Measurements from ENCODE around the gene ABLIM1. TPM values are rescaled to one million over a fixed set of nuclear protein-coding genes. Genes with fewer than 3 reads are reported as not detected.
A peak's percentile ranks its signal among the peaks of the same experiment; 100 is the strongest.

Gene ABLIM1
- polyA plus RNA-seq, 3 donors: 0.33 to 0.91 (median 0.57) TPM

DNA sequence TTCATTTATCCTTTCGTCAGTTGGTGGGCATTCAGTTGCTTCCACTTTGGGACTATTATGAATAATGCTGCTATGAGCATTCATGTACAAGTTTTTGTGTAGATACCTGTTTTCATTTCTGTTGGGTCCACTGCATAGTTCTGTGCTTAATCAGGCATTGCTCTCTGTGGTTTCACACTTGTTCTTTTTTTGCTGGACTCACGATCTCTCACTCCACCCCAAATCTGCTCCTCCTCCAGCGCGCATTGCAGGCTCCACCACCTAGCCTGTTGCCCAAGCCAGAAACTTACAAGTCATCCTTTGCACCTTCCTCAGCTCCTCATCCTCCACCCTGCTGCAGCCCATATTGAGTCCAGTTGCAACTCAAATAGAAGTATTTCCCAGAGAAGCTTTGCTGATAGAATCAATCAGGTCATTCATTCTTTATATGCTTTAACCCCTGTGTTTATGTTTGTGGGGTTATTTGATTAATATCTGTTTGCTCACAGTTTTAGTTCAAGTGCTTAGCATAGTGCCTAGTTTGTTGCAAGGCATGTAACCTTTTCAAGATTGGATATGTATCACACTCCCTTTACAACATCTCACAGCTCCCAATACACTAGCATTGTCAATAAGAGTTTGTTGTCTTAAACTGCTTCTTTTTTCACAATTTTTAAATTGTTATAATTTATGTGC lies 237.1 kb downstream of the ABLIM1 start:
- H3K9me3 Mint-ChIP-seq: peaks cover 0 to 3% (median 1%) of the 10 kb centered on the region in 7 donors
- H3K9me3 ChIP-seq (replicated peaks in 1 of 2; ENCODE audit: control insufficient read depth in 1 of 2, insufficient read depth in 1 of 2, low read length in 2 of 2): no peaks in the 10 kb centered on the region
- intact Hi-C loops (cut with micrococcal nuclease): no loop called here
- 83% methylated on average over 3 of the region's 4 CpGs for WGBS (ENCODE audit: insufficient coverage)
- no peaks in the 10 kb centered on the region for H3K4me1 ChIP-seq (ENCODE audit: control insufficient read depth in 1 of 2, insufficient read depth in 2 of 2, low read length in 2 of 2)
- no peak overlapping the region for H3K4me3 Mint-ChIP-seq
- no peaks in the 10 kb centered on the region for H4K20me1 ChIP-seq (ENCODE audit: insufficient read depth, low read length)
- H3K27me3 ChIP-seq (ENCODE audit: control insufficient read depth in 2 of 2, insufficient read depth in 2 of 2, low read length in 2 of 2): no peaks in the 10 kb centered on the region
- no peaks in the 10 kb centered on the region for H3K36me3 Mint-ChIP-seq
- no peaks in the 10 kb centered on the region for H3K36me3 ChIP-seq (replicated peaks in 1 of 2; ENCODE audit: control insufficient read depth in 1 of 2, insufficient read depth in 2 of 2, low read length in 2 of 2)
- DNase-seq: no peak
- H3K27ac ChIP-seq (ENCODE audit: low read depth in 1 of 2, low read length in 2 of 2): no peak overlapping the region
- no peak overlapping the region for H3K9ac ChIP-seq (ENCODE audit: insufficient read depth, low read length, poor library complexity, severe bottlenecking)
- peak overlapping the region in 2 of 7 donors; percentile 3 to 31 for H3K27ac Mint-ChIP-seq
- H3K4me1 Mint-ChIP-seq: no peaks in the 10 kb centered on the region
- TF ChIP-seq, protein P1, sequence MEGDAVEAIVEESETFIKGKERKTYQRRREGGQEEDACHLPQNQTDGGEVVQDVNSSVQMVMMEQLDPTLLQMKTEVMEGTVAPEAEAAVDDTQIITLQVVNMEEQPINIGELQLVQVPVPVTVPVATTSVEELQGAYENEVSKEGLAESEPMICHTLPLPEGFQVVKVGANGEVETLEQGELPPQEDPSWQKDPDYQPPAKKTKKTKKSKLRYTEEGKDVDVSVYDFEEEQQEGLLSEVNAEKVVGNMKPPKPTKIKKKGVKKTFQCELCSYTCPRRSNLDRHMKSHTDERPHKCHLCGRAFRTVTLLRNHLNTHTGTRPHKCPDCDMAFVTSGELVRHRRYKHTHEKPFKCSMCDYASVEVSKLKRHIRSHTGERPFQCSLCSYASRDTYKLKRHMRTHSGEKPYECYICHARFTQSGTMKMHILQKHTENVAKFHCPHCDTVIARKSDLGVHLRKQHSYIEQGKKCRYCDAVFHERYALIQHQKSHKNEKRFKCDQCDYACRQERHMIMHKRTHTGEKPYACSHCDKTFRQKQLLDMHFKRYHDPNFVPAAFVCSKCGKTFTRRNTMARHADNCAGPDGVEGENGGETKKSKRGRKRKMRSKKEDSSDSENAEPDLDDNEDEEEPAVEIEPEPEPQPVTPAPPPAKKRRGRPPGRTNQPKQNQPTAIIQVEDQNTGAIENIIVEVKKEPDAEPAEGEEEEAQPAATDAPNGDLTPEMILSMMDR (IDR thresholded peaks at IDR 0.05): no peak
- no peaks in the 10 kb centered on the region for H3K79me2 ChIP-seq (ENCODE audit: insufficient read depth, low read length)
- no peak overlapping the region for H3K4me2 ChIP-seq (replicated peaks; ENCODE audit: extremely low read depth, low read length, poor library complexity, severe bottlenecking)
- H3K4me3 ChIP-seq (replicated peaks in 1 of 3; ENCODE audit: low read depth in 2 of 3, low read length in 3 of 3): no peak overlapping the region
- peaks cover 0 to 3% (median 2%) of the 10 kb centered on the region in 3 donors for H3K27me3 Mint-ChIP-seq (ENCODE audit: low read depth in 3 of 3)
- no peak overlapping the region for H2AFZ ChIP-seq (ENCODE audit: insufficient read depth, low read depth, low read length, poor library complexity, severe bottlenecking)

DNA sequence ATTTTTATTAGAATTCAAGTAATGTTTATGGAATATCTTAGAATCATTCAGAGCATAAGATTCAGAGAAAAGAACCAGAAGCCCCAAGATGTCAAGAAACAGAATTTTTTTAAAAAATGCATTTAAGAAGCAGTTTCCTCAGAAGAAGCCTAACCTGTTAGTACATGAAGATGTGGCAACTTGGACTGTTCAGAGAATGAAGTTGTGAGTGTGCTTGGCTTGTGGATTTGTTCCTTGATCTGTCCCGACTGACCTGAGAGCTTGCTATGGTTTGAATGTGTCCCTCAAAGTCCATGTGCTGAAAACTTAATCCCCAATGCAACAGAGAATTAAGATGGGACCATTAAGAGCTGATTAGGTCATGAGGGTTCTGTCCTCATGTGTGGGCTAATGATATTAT lies 240.0 kb downstream of the ABLIM1 start:
- no peak overlapping the region for H3K4me3 ChIP-seq (replicated peaks in 1 of 3; ENCODE audit: low read depth in 2 of 3, low read length in 3 of 3)
- intact Hi-C loops (cut with micrococcal nuclease): no loop called here
- no peak for DNase-seq
- no peak overlapping the region for H3K27ac ChIP-seq (ENCODE audit: low read depth in 1 of 2, low read length in 2 of 2)
- H3K9me3 ChIP-seq (replicated peaks in 1 of 2; ENCODE audit: control insufficient read depth in 1 of 2, insufficient read depth in 1 of 2, low read length in 2 of 2): no peaks in the 10 kb centered on the region
- no peaks in the 10 kb centered on the region for H3K36me3 Mint-ChIP-seq
- H4K20me1 ChIP-seq (ENCODE audit: insufficient read depth, low read length): no peaks in the 10 kb centered on the region
- peaks cover 0 to 3% (median 1%) of the 10 kb centered on the region in 7 donors for H3K9me3 Mint-ChIP-seq
- H3K27me3 Mint-ChIP-seq (ENCODE audit: low read depth in 3 of 3): peaks cover 2 to 3% (median 3%) of the 10 kb centered on the region in 3 donors
- no peaks in the 10 kb centered on the region for H3K27me3 ChIP-seq (ENCODE audit: control insufficient read depth in 2 of 2, insufficient read depth in 2 of 2, low read length in 2 of 2)
- peaks cover 2% of the 10 kb centered on the region for H3K4me1 Mint-ChIP-seq
- no CpG with 5 or more reads among the region's 1 CpG for WGBS (ENCODE audit: insufficient coverage)
- H3K4me2 ChIP-seq (replicated peaks; ENCODE audit: extremely low read depth, low read length, poor library complexity, severe bottlenecking): no peak overlapping the region
- no peaks in the 10 kb centered on the region for H3K36me3 ChIP-seq (replicated peaks in 1 of 2; ENCODE audit: control insufficient read depth in 1 of 2, insufficient read depth in 2 of 2, low read length in 2 of 2)
- no peak overlapping the region for H2AFZ ChIP-seq (ENCODE audit: insufficient read depth, low read depth, low read length, poor library complexity, severe bottlenecking)
- no peak overlapping the region for H3K4me3 Mint-ChIP-seq
- TF ChIP-seq, protein P1 (IDR thresholded peaks at IDR 0.05): no peak
- no peaks in the 10 kb centered on the region for H3K79me2 ChIP-seq (ENCODE audit: insufficient read depth, low read length)
- peaks cover 0 to under 1% of the 10 kb centered on the region in 2 donors for H3K4me1 ChIP-seq (ENCODE audit: control insufficient read depth in 1 of 2, insufficient read depth in 2 of 2, low read length in 2 of 2)
- H3K27ac Mint-ChIP-seq: no peak overlapping the region
- H3K9ac ChIP-seq (ENCODE audit: insufficient read depth, low read length, poor library complexity, severe bottlenecking): no peak overlapping the region

Data from CD14-positive monocyte (primary cell).